ENCODE measurements around the gene IDH3A. TPM values are rescaled to one million over a fixed set of nuclear protein-coding genes. Genes with fewer than 3 reads are reported as not detected.

The IDH3A gene
- total and polyA plus RNA-seq, 9 of the 15 experiments (the other 6 are each of a cell fraction or from before 2014, with no cell fraction given) = 37.4 to 249 (median 107) TPM

DNA sequence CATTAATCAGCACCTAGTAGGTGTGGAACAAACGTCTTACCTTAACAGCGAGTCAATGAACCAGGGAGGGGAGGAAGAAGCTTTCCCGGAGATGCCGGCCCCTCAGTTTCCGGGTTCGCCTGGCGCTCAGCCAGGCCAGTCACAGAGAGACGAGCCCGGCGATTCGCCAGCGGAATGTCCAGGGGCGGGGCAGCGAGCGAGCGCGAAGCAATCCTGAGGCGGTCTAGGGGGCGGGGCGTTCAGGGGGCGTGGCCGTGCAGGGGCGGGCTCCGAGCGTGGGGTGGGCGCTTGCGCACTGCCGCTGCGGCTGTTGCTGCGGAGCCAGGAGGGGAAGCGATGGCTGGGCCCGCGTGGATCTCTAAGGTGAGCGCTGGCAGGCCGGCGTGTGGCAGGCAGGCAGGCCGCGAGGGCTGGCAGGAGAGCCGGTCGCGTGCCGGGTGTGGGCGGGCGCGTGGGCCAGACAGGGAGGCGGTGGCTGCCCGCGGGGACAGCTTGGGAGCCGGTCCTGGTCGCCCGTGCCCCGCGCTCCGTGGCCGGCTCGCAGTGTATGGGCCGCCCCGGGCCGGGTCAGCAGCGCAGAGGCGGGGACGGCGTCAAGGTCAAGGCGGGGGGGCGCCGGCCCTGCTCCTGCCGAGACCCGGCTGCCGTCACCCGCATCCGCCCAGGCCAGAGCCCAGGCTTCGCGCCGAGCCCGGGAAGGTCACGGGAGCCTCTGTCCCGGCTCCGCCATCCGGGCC lies at the start of gene IDH3A (continued):
- TF ChIP-seq ZNF644 (tag; IDR thresholded peaks at IDR 0.05; ENCODE audit: low read depth) (no peak), RBBP5 (IDR thresholded peaks at IDR 0.05; ENCODE audit: borderline replicate concordance, insufficient read depth, low read length, poor library complexity, severe bottlenecking) (peak; percentile 56), ARHGAP35 (IDR thresholded peaks at IDR 0.05; ENCODE audit: partially characterized antibody) (no peak), POLR2H (tag; IDR thresholded peaks at IDR 0.05; ENCODE audit: low read depth) (peak; percentile 84; the same call in 1 of the 2 replicates), ZBTB7A (IDR thresholded peaks at IDR 0.05; ENCODE audit: borderline replicate concordance, control insufficient read depth, low read depth, low read length) (0 out of 2 replicates have a peak, but pooled peaks have one; percentile 43), TBP (optimal IDR thresholded peaks at IDR 0.05; ENCODE audit: low read depth, low read length) (peak; percentile 75), U2AF1 (optimal IDR thresholded peaks at IDR 0.05; ENCODE audit: low read depth, low read length) (no peak), ELF2 (CRISPR knock-in tag; IDR thresholded peaks at IDR 0.05) (peak; percentile 56; the same call in 1 of the 2 replicates), NFIX (CRISPR knock-in tag; IDR thresholded peaks at IDR 0.05; ENCODE audit: low read depth) (peak; percentile 61), CREM (IDR thresholded peaks at IDR 0.05; ENCODE audit: low read depth) (peak; percentile 40), SUPT5H (IDR thresholded peaks at IDR 0.05) (peak; percentile 84), ZNF239 (CRISPR knock-in tag; IDR thresholded peaks at IDR 0.05) (no peak), SMARCE1 (IDR thresholded peaks at IDR 0.05) (no peak; the same call in 1 of the 2 replicates), L3MBTL2 (IDR thresholded peaks at IDR 0.05) (peak; percentile 62), SPI1 (IDR thresholded peaks at IDR 0.05; ENCODE audit: borderline replicate concordance, low read depth, low read length) (peak; percentile 34; the same call in 1 of the 2 replicates), POLR2AphosphoS5 (IDR thresholded peaks at IDR 0.05; ENCODE audit: control insufficient read depth, insufficient read depth, low read depth, low read length) (peak; percentile 86), RB1 (IDR thresholded peaks at IDR 0.05; ENCODE audit: low read depth) (peak; percentile 53)
- TF ChIP-seq, protein P1, sequence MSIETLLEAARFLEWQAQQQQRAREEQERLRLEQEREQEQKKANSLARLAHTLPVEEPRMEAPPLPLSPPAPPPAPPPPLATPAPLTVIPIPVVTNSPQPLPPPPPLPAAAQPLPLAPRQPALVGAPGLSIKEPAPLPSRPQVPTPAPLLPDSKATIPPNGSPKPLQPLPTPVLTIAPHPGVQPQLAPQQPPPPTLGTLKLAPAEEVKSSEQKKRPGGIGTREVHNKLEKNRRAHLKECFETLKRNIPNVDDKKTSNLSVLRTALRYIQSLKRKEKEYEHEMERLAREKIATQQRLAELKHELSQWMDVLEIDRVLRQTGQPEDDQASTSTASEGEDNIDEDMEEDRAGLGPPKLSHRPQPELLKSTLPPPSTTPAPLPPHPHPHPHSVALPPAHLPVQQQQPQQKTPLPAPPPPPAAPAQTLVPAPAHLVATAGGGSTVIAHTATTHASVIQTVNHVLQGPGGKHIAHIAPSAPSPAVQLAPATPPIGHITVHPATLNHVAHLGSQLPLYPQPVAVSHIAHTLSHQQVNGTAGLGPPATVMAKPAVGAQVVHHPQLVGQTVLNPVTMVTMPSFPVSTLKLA (conservative IDR thresholded peaks at IDR 0.05) = peak in 1 of 2 experiments; percentile 61; a peak in 1 of 4 replicates
- TF ChIP-seq, protein P2, sequence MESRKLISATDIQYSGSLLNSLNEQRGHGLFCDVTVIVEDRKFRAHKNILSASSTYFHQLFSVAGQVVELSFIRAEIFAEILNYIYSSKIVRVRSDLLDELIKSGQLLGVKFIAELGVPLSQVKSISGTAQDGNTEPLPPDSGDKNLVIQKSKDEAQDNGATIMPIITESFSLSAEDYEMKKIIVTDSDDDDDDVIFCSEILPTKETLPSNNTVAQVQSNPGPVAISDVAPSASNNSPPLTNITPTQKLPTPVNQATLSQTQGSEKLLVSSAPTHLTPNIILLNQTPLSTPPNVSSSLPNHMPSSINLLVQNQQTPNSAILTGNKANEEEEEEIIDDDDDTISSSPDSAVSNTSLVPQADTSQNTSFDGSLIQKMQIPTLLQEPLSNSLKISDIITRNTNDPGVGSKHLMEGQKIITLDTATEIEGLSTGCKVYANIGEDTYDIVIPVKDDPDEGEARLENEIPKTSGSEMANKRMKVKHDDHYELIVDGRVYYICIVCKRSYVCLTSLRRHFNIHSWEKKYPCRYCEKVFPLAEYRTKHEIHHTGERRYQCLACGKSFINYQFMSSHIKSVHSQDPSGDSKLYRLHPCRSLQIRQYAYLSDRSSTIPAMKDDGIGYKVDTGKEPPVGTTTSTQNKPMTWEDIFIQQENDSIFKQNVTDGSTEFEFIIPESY (CRISPR knock-in tag; IDR thresholded peaks at IDR 0.05) = 0 out of 2 replicates have a peak, but pooled peaks have one; percentile 30
- TF ChIP-seq, protein P3, sequence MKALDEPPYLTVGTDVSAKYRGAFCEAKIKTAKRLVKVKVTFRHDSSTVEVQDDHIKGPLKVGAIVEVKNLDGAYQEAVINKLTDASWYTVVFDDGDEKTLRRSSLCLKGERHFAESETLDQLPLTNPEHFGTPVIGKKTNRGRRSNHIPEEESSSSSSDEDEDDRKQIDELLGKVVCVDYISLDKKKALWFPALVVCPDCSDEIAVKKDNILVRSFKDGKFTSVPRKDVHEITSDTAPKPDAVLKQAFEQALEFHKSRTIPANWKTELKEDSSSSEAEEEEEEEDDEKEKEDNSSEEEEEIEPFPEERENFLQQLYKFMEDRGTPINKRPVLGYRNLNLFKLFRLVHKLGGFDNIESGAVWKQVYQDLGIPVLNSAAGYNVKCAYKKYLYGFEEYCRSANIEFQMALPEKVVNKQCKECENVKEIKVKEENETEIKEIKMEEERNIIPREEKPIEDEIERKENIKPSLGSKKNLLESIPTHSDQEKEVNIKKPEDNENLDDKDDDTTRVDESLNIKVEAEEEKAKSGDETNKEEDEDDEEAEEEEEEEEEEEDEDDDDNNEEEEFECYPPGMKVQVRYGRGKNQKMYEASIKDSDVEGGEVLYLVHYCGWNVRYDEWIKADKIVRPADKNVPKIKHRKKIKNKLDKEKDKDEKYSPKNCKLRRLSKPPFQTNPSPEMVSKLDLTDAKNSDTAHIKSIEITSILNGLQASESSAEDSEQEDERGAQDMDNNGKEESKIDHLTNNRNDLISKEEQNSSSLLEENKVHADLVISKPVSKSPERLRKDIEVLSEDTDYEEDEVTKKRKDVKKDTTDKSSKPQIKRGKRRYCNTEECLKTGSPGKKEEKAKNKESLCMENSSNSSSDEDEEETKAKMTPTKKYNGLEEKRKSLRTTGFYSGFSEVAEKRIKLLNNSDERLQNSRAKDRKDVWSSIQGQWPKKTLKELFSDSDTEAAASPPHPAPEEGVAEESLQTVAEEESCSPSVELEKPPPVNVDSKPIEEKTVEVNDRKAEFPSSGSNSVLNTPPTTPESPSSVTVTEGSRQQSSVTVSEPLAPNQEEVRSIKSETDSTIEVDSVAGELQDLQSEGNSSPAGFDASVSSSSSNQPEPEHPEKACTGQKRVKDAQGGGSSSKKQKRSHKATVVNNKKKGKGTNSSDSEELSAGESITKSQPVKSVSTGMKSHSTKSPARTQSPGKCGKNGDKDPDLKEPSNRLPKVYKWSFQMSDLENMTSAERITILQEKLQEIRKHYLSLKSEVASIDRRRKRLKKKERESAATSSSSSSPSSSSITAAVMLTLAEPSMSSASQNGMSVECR (CRISPR knock-in tag; IDR thresholded peaks at IDR 0.05) = peak; percentile 84
